ENCODE data around the gene PLD1.

DNA sequence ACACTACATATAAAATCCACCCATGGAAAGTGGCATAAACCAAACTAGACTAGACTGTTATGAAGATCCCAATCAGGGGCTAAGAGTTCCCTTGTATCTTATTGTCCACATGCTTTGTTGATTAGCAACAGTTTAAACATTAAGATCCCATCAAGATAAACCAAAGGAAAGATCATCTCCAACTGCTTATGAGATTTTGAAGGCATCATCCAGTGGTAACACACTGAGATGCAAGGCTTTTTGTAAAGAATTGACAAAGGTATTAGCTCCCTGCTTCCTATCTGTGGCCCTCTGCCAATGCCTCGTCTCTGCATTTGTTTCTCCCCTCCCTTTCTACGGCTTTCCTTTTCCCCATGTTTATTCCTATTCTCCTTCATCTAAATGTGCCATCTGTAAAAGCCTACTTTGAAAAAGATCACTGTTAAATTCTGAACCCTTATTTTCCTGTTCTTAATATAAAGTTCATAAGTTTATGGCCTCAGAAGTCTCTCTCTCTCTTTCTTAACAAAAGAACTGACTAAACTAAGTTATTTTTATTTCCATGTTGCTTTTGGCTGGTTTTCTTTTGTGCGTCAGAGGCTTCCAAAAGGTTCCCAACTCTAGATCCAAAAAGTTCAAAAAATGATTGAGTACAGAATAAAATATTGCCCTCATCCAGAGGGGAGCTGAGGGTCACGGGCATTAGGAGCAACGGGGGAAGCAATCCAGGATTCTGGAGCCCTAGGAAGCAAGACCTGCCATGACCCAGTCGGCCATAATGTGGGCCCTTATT, 5.5 kb downstream of the PLD1 start:
- TF ChIP-seq POLR2AphosphoS5 (IDR thresholded peaks at IDR 0.05; ENCODE audit: low read length) (no peak), CHD2 (IDR thresholded peaks at IDR 0.05; ENCODE audit: borderline replicate concordance, low read depth, low read length) (no peak), ETV6 (conservative IDR thresholded peaks at IDR 0.05 in 1 of 2, IDR thresholded peaks at IDR 0.05 in 1 of 2; ENCODE audit: borderline replicate concordance in 1 of 2, low read depth in 1 of 2) (no peak), GABPA (IDR thresholded peaks at IDR 0.05; ENCODE audit: low read depth) (no peak), CBX5 (IDR thresholded peaks at IDR 0.05; ENCODE audit: low read depth) (no peak), ZNF384 (IDR thresholded peaks at IDR 0.05; ENCODE audit: borderline replicate concordance, low read depth, low read length) (no peak), JUND (IDR thresholded peaks at IDR 0.05; ENCODE audit: low read depth, low read length) (no peak), SMC3 (IDR thresholded peaks at IDR 0.05; ENCODE audit: borderline replicate concordance, low read length) (no peak)
- TF ChIP-seq, protein P1, sequence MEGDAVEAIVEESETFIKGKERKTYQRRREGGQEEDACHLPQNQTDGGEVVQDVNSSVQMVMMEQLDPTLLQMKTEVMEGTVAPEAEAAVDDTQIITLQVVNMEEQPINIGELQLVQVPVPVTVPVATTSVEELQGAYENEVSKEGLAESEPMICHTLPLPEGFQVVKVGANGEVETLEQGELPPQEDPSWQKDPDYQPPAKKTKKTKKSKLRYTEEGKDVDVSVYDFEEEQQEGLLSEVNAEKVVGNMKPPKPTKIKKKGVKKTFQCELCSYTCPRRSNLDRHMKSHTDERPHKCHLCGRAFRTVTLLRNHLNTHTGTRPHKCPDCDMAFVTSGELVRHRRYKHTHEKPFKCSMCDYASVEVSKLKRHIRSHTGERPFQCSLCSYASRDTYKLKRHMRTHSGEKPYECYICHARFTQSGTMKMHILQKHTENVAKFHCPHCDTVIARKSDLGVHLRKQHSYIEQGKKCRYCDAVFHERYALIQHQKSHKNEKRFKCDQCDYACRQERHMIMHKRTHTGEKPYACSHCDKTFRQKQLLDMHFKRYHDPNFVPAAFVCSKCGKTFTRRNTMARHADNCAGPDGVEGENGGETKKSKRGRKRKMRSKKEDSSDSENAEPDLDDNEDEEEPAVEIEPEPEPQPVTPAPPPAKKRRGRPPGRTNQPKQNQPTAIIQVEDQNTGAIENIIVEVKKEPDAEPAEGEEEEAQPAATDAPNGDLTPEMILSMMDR (IDR thresholded peaks at IDR 0.05 in 2 of 3, conservative IDR thresholded peaks at IDR 0.05 in 1 of 3; ENCODE audit: control insufficient read depth in 2 of 3, extremely low read depth in 1 of 3, insufficient read depth in 1 of 3, low read depth in 3 of 3, low read length in 3 of 3) = no peak
- TF ChIP-seq, protein P2, sequence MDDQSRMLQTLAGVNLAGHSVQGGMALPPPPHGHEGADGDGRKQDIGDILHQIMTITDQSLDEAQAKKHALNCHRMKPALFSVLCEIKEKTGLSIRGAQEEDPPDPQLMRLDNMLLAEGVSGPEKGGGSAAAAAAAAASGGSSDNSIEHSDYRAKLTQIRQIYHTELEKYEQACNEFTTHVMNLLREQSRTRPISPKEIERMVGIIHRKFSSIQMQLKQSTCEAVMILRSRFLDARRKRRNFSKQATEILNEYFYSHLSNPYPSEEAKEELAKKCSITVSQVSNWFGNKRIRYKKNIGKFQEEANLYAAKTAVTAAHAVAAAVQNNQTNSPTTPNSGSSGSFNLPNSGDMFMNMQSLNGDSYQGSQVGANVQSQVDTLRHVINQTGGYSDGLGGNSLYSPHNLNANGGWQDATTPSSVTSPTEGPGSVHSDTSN (IDR thresholded peaks at IDR 0.05; ENCODE audit: insufficient replicate concordance, low read depth, low read length) = no peak
- TF ChIP-seq, protein P3, sequence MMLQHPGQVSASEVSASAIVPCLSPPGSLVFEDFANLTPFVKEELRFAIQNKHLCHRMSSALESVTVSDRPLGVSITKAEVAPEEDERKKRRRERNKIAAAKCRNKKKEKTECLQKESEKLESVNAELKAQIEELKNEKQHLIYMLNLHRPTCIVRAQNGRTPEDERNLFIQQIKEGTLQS (IDR thresholded peaks at IDR 0.05; ENCODE audit: borderline replicate concordance, extremely low read depth, low read depth, low read length) = no peak

Data from GM12878 (cell line).